Body of pancreas (tissue), 4 donors: ENCODE measurements around the gene KLK4.

Experiments
- CTCF ChIP-seq, 7 experiments: fragments of 450-650 bp in 4 of 7; fragments of 200-600 bp in 3 of 7; sonication (generic) in 3 of 7; IDR thresholded peaks; one replicate each; pipeline ENCODE4 v1.5.1; 2016 to 2019; ENCODE audit warnings: antibody characterized with exemption in 7 of 7
- POLR2A ChIP-seq, 3 donors: fragments of 450-650 bp; IDR thresholded peaks; one replicate each; pipeline ENCODE4 v1.6.1; 2016; ENCODE audit warnings: antibody characterized with exemption in 3 of 3, mild to moderate bottlenecking in 2 of 3

- TF ChIP-seq POLR2A (IDR thresholded peaks at IDR 0.05), result no peak
- no peak for TF ChIP-seq CTCF (IDR thresholded peaks at IDR 0.05)
Measured at GRCh38 chr19:50910722-50911121, 473 bp downstream of the KLK4 start.
